Ectodermal cell (in vitro differentiated cells): ENCODE data around the gene BICDL1.
"Not testable (repeated sequence)": the region's sequence is repeated elsewhere in the genome, so short reads cannot be mapped to it uniquely, and the experiment has no call there.

ENCODE experiments used
- H3K27ac ChIP-seq: 2 replicates; pipeline ENCODE4 v1.7.0; 2013; ENCODE audit warnings: mild to moderate bottlenecking, low read depth, low read length; ENCODE audit not compliant: insufficient read depth, poor library complexity, severe bottlenecking
- H3K27me3 ChIP-seq: 2 replicates; pipeline ENCODE4 v1.7.0; 2013; ENCODE audit warnings: mild to moderate bottlenecking, low read length; ENCODE audit not compliant: insufficient read depth, control insufficient read depth, poor library complexity, severe bottlenecking
- H3K36me3 ChIP-seq: one replicate; pipeline ENCODE4 v1.7.0; 2013; ENCODE audit warnings: low read length; ENCODE audit not compliant: control insufficient read depth, insufficient read depth
- H3K4me1 ChIP-seq: one replicate; pipeline ENCODE4 v1.7.0; 2013; ENCODE audit warnings: low read length; ENCODE audit not compliant: control insufficient read depth, insufficient read depth
- H3K4me3 ChIP-seq: 2 replicates; pipeline ENCODE4 v1.7.0; 2013; ENCODE audit warnings: low read depth, low read length, control low read depth; ENCODE audit not compliant: insufficient read depth
- H3K9me3 ChIP-seq: 2 replicates; pipeline ENCODE4 v1.7.0; 2013; ENCODE audit warnings: mild to moderate bottlenecking, low read length, moderate library complexity; ENCODE audit not compliant: control insufficient read depth
- WGBS, 2 experiments: methylation state at CpG; one replicate each; pipeline ENCODE4 v1.1.7; 2013; ENCODE audit warnings: missing lambda C conversion rate in 2 of 2; 5-methylcytosine and 5-hydroxymethylcytosine counted together

Gene BICDL1

GRCh38 chr12:120019197-120019596 is 30.2 kb downstream of the BICDL1 start:
- Histone ChIP-seq H3K27me3 (no peaks in the 10 kb centered on the region), H3K9me3 (no peaks in the 10 kb centered on the region), H3K4me1 (no peaks in the 10 kb centered on the region), H3K27ac (no peak overlapping the region), H3K4me3 (no peak overlapping the region), H3K36me3 (no peaks in the 10 kb centered on the region)

DNA sequence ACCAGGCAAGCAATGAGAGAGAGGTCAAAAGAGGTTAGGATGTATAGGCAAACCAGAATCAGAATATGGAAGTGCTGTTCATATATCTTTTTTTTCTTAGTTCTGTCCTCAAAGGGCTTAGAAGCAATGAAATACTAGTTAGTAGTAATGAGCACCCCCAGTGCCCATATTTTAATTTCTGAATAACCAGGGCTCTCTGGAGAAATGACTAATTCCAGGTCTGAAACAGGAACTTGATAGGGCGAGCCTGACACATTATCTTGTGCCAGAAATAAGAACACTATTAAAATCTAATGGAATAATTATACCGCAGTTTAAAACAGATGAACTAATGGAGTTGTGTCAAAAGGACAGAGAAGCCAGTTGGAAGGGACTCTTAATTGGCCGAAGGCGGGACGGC is 30.9 kb downstream of the BICDL1 start:
- H3K27ac ChIP-seq: no peak overlapping the region
- WGBS, 2 experiments: 95 to 96% methylated on average over 5 of the region's 5 CpGs
- no peaks in the 10 kb centered on the region for H3K9me3 ChIP-seq

DNA sequence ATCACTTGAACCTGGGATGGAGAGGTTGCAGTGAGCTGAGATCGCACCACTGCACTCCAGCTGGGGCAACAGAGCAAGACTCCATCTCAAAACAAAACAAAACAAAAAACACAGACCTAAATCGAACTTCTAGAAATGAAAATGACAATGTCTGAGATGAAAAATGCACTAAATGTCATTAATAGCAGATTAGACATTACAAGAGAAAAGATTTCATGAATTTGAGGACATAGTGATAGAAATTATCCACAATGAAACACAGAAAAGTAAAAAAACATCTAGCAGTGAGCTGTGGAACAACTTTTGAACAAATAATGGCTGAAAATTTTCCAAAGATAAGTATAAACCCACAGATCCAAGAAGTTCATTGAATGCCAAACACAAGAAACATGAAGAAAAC is 35.2 kb downstream of the BICDL1 start:
- Histone ChIP-seq H3K27ac (no peak overlapping the region), H3K4me3 (no peak overlapping the region), H3K9me3 (no peaks in the 10 kb centered on the region), H3K36me3 (no peaks in the 10 kb centered on the region), H3K4me1 (no peaks in the 10 kb centered on the region), H3K27me3 (no peaks in the 10 kb centered on the region)
- 93% methylated on average over 1 to 2 of the region's 2 CpGs for WGBS, 2 experiments

More for the DNA sequence above, 30.9 kb downstream of the BICDL1 start:
- Histone ChIP-seq H3K36me3 (no peaks in the 10 kb centered on the region), H3K4me3 (no peak overlapping the region), H3K27me3 (no peaks in the 10 kb centered on the region), H3K4me1 (no peaks in the 10 kb centered on the region)

DNA sequence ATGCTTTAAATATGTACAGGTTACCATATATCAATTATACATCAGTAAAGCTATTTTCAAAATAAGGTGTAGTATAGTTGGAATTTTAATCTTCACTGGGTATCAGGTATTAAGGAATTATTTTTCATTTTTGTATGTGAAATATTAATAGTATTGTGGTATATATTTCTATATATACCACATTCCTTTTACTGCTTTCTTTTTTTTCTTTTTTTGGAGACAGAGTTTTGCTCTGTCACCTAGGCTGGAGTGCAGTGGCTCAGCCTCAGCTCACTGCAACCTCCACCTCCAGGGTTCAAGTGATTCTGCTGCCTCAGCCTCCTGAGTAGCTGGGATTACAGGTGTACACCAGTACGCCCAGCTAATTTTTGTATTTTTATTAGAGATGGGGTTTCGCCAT is 36.6 kb downstream of the BICDL1 start:
- no peaks in the 10 kb centered on the region for H3K4me1 ChIP-seq
- no peaks in the 10 kb centered on the region for H3K9me3 ChIP-seq
- no peaks in the 10 kb centered on the region for H3K27me3 ChIP-seq
- WGBS, 2 experiments: 92 to 97% methylated on average over 2 of the region's 2 CpGs
- H3K36me3 ChIP-seq: no peaks in the 10 kb centered on the region
- no peak overlapping the region for H3K4me3 ChIP-seq
- H3K27ac ChIP-seq: no peak overlapping the region

- no peak overlapping the region for H3K27ac ChIP-seq
- no peak overlapping the region for H3K4me3 ChIP-seq
- no peaks in the 10 kb centered on the region for H3K36me3 ChIP-seq
- H3K9me3 ChIP-seq: no peaks in the 10 kb centered on the region
- no peaks in the 10 kb centered on the region for H3K27me3 ChIP-seq
- H3K4me1 ChIP-seq: no peaks in the 10 kb centered on the region
Observed at GRCh38 chr12:120032242-120032641, 43.2 kb downstream of the BICDL1 start.

DNA sequence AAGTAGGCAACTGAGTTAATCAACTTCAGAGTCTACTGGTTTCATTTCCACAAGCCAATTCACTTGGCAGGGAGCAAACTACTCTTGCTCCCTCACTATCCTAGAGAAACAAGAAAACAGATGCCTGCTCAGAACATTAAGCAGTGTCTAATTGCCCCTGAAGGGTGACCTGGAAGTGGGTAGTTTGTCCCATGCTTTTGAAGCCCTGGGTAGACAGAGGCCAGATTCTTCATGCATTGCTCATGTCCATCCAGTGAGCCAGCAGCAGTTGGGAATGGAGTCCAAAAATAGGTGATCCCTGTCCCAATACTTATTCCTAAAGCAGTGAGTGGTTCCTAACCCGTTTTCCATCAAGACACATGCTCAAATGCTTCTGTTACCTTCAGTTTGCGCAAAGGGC is 48.8 kb downstream of the BICDL1 start:
- Histone ChIP-seq H3K27ac (no peak overlapping the region), H3K27me3 (no peaks in the 10 kb centered on the region), H3K36me3 (no peaks in the 10 kb centered on the region), H3K4me1 (no peaks in the 10 kb centered on the region), H3K4me3 (no peak overlapping the region), H3K9me3 (no peaks in the 10 kb centered on the region)
- WGBS, 2 experiments: 93% methylated on average over 2 of the region's 2 CpGs

- no peaks in the 10 kb centered on the region for H3K36me3 ChIP-seq
- no peaks in the 10 kb centered on the region for H3K27me3 ChIP-seq
- no peaks in the 10 kb centered on the region for H3K4me1 ChIP-seq
- no peak overlapping the region for H3K4me3 ChIP-seq
- H3K27ac ChIP-seq: no peak overlapping the region
- 58 to 69% methylated on average over 3 of the region's 3 CpGs for WGBS, 2 experiments
- no peaks in the 10 kb centered on the region for H3K9me3 ChIP-seq
Observed at GRCh38 chr12:120039711-120040110, 50.7 kb downstream of the BICDL1 start.

- Histone ChIP-seq H3K27me3 (no peaks in the 10 kb centered on the region), H3K9me3 (no peaks in the 10 kb centered on the region), H3K36me3 (no peaks in the 10 kb centered on the region), H3K4me1 (no peaks in the 10 kb centered on the region), H3K4me3 (no peak overlapping the region), H3K27ac (no peak overlapping the region)
- WGBS, 2 experiments: 65 to 75% methylated on average over 9 to 11 of the region's 11 CpGs
Observed at GRCh38 chr12:120041386-120042231, 52.6 kb downstream of the BICDL1 start.

- H3K9me3 ChIP-seq, H3K4me3 ChIP-seq, H3K27me3 ChIP-seq, H3K4me1 ChIP-seq, H3K36me3 ChIP-seq, H3K27ac ChIP-seq: not testable (repeated sequence)
- 100% methylated on average over 2 of the region's 5 CpGs for WGBS, 2 experiments
Observed at GRCh38 chr12:120045367-120045766, 56.3 kb downstream of the BICDL1 start.

- no peaks in the 10 kb centered on the region for H3K4me1 ChIP-seq
- no peaks in the 10 kb centered on the region for H3K9me3 ChIP-seq
- no peak overlapping the region for H3K4me3 ChIP-seq
- no peak overlapping the region for H3K27ac ChIP-seq
- no peaks in the 10 kb centered on the region for H3K27me3 ChIP-seq
- 86 to 95% methylated on average over 1 of the region's 1 CpG for WGBS, 2 experiments
- no peaks in the 10 kb centered on the region for H3K36me3 ChIP-seq
Observed at GRCh38 chr12:120047072-120047471, 58.0 kb downstream of the BICDL1 start.

DNA sequence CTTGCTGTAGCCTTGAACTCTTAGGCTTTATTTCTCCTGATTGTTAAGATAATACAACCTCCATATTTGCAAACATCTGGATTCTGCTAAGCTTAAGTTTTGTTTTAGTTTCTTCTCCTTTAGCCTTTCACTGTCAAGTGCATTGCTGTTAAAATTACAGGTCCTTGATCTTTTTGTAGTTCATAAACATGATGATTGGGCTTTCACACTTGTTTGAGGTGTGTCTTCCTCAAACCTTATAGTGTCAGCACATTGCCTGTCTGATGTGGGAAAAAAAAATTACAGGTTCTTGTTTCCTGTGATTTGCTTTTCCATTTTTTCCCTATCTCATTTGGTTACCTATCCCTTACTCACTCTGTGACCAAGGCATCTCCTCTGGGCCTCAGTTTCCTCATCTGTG is 59.2 kb downstream of the BICDL1 start:
- H3K9me3 ChIP-seq: no peaks in the 10 kb centered on the region
- H3K27me3 ChIP-seq: no peaks in the 10 kb centered on the region
- no peaks in the 10 kb centered on the region for H3K4me1 ChIP-seq
- no peak overlapping the region for H3K27ac ChIP-seq
- H3K36me3 ChIP-seq: no peaks in the 10 kb centered on the region
- no peak overlapping the region for H3K4me3 ChIP-seq
